MM.1S (cell line): ENCODE results near the gene ULK1.
"Not testable (repeated sequence)": the region's sequence is repeated elsewhere in the genome, so short reads cannot be mapped to it uniquely, and the experiment has no call there.

ENCODE experiments used
- DNase-seq: peaks from one replicate; pipeline ENCODE4 v3.0.0-alpha.2; 2015
- H2AFZ ChIP-seq: fragments of 300-600 bp; sonication (generic); 2 replicates; pipeline ENCODE4 v1.6.0; 2016; ENCODE audit warnings: antibody characterized with exemption, low read length
- H3F3A ChIP-seq: fragments of 300-600 bp; sonication (generic); 2 replicates; pipeline ENCODE4 v1.6.1; 2016; ENCODE audit warnings: mild to moderate bottlenecking, antibody characterized with exemption, low read length, moderate library complexity, mixed read lengths; ENCODE audit not compliant: insufficient read depth
- H3K27ac ChIP-seq: fragments of 300-600 bp; sonication (generic); 2 replicates; pipeline ENCODE4 v1.5.1; 2016; ENCODE audit warnings: mild to moderate bottlenecking, low read length
- H3K27me3 ChIP-seq: fragments of 300-600 bp; sonication (generic); replicated peaks from 2 replicates; pipeline ENCODE4 v1.6.0; 2016; ENCODE audit warnings: low read length; ENCODE audit not compliant: insufficient read depth
- H3K36me3 ChIP-seq: fragments of 300-600 bp; sonication (generic); replicated peaks from 2 replicates; pipeline ENCODE4 v1.6.1; 2016; ENCODE audit warnings: mild to moderate bottlenecking, low read length, mixed read lengths; ENCODE audit not compliant: insufficient read depth
- H3K4me1 ChIP-seq: fragments of 300-600 bp; sonication (generic); 2 replicates; pipeline ENCODE4 v1.6.1; 2016; ENCODE audit warnings: low read length, mixed read lengths
- H3K4me2 ChIP-seq: fragments of 300-600 bp; sonication (generic); 2 replicates; pipeline ENCODE4 v1.6.0; 2016; ENCODE audit warnings: low read depth, low read length
- H3K4me3 ChIP-seq: fragments of 300-600 bp; sonication (generic); 2 replicates; pipeline ENCODE4 v1.5.1; 2016; ENCODE audit warnings: low read length, mixed read lengths
- H3K79me2 ChIP-seq: fragments of 300-600 bp; sonication (generic); 2 replicates; pipeline ENCODE4 v1.6.1; 2016; ENCODE audit warnings: mixed run types, low read length, mixed read lengths
- H3K9ac ChIP-seq: fragments of 300-600 bp; sonication (generic); 2 replicates; pipeline ENCODE4 v1.6.1; 2016; ENCODE audit warnings: low read length, mixed read lengths
- H3K9me2 ChIP-seq: fragments of 300-600 bp; sonication (generic); replicated peaks from 2 replicates; pipeline ENCODE4 v1.6.1; 2016; ENCODE audit warnings: mild to moderate bottlenecking, low read length, mixed read lengths; ENCODE audit not compliant: insufficient read depth
- H3K9me3 ChIP-seq: fragments of 300-600 bp; sonication (generic); replicated peaks from 2 replicates; pipeline ENCODE4 v1.6.1; 2016; ENCODE audit warnings: mild to moderate bottlenecking, low read length, mixed read lengths; ENCODE audit not compliant: insufficient read depth
- H4K20me1 ChIP-seq: fragments of 300-600 bp; sonication (generic); 2 replicates; pipeline ENCODE4 v1.6.1; 2016; ENCODE audit warnings: mild to moderate bottlenecking, low read length, moderate library complexity, mixed read lengths; ENCODE audit not compliant: insufficient read depth
- EZH2 ChIP-seq: fragments of 300-600 bp; sonication (generic); optimal IDR thresholded peaks from 2 replicates; pipeline ENCODE3; 2017; ENCODE audit warnings: low read depth, mild to moderate bottlenecking, antibody characterized with exemption, low read length, mixed read lengths
- EZH2phosphoT487 ChIP-seq: fragments of 300-600 bp; sonication (generic); IDR thresholded peaks from 2 replicates; pipeline ENCODE4 v1.6.1; 2018; ENCODE audit warnings: antibody characterized with exemption, low read length
- TF ChIP-seq, protein P1 (sequence below): fragments of 300-600 bp; sonication (generic); IDR thresholded peaks from 2 replicates; pipeline ENCODE4 v1.5.1; 2016; ENCODE audit warnings: antibody characterized with exemption, low read length, mixed read lengths

ULK1 gene

DNA sequence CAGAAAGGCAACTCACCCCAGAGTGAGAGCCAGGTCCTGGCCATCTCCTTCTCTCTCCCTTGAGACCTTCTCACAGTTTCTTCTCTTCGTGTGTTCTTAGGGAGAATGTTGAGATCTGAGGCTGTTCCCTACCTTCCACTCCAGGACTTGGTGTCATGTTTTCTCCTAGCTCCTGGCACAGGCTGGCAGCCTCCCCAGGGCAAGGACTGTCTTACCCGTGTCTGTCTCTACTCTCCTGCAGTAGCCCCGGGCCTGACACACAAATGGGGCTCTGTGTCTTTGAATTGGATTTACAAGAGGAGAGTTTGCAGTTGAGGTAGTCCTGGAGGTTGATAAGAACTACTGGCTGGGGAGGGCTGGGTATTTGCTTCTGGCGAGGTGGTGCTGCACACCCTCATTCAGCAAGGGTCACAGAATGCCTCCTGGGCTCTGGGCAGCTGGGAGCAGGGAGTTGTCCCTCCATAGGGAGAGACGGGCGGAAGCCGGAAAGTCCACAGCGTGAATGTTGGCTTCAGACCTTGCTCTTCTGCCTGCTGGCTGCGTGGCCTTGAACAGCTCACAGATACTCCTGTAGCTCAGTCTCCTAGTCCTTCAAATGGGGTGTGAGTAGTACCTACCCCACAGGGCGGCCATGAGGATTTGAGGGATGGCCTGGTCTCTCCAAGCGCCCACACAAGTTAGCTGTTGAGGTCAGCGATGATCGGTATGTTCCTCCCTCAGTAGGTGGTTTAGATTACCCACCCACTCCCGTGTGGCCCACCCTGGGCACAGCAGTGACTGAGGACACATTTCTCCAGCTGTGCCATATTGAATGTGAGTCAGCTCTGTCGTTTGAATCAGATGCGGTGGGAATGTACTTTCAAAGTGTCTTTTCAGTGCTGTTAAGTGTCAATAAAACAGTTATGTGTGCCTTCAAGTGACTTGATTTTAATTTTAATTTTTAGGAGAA lies 65.5 kb downstream of the ULK1 start:
- H3K4me3 ChIP-seq, result no peak overlapping the region
- H3K9me3 ChIP-seq, result no peaks in the 10 kb centered on the region
- no peak overlapping the region for H3K9ac ChIP-seq
- H2AFZ ChIP-seq, result no peak overlapping the region
- H4K20me1 ChIP-seq, result no peaks in the 10 kb centered on the region
- no peaks in the 10 kb centered on the region for H3K36me3 ChIP-seq
- H3F3A ChIP-seq, result no peaks in the 10 kb centered on the region
- no peaks in the 10 kb centered on the region for H3K9me2 ChIP-seq
- H3K4me1 ChIP-seq, result no peaks in the 10 kb centered on the region
- H3K27ac ChIP-seq, result no peak overlapping the region
- TF ChIP-seq EZH2phosphoT487, result no peak
- TF ChIP-seq, protein P1, sequence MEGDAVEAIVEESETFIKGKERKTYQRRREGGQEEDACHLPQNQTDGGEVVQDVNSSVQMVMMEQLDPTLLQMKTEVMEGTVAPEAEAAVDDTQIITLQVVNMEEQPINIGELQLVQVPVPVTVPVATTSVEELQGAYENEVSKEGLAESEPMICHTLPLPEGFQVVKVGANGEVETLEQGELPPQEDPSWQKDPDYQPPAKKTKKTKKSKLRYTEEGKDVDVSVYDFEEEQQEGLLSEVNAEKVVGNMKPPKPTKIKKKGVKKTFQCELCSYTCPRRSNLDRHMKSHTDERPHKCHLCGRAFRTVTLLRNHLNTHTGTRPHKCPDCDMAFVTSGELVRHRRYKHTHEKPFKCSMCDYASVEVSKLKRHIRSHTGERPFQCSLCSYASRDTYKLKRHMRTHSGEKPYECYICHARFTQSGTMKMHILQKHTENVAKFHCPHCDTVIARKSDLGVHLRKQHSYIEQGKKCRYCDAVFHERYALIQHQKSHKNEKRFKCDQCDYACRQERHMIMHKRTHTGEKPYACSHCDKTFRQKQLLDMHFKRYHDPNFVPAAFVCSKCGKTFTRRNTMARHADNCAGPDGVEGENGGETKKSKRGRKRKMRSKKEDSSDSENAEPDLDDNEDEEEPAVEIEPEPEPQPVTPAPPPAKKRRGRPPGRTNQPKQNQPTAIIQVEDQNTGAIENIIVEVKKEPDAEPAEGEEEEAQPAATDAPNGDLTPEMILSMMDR, result no peak
- TF ChIP-seq EZH2, result no peak
- no peaks in the 10 kb centered on the region for H3K27me3 ChIP-seq
- peaks cover 70% of the 10 kb centered on the region for H3K79me2 ChIP-seq
- H3K4me2 ChIP-seq, result no peak overlapping the region
- no peak for DNase-seq

DNA sequence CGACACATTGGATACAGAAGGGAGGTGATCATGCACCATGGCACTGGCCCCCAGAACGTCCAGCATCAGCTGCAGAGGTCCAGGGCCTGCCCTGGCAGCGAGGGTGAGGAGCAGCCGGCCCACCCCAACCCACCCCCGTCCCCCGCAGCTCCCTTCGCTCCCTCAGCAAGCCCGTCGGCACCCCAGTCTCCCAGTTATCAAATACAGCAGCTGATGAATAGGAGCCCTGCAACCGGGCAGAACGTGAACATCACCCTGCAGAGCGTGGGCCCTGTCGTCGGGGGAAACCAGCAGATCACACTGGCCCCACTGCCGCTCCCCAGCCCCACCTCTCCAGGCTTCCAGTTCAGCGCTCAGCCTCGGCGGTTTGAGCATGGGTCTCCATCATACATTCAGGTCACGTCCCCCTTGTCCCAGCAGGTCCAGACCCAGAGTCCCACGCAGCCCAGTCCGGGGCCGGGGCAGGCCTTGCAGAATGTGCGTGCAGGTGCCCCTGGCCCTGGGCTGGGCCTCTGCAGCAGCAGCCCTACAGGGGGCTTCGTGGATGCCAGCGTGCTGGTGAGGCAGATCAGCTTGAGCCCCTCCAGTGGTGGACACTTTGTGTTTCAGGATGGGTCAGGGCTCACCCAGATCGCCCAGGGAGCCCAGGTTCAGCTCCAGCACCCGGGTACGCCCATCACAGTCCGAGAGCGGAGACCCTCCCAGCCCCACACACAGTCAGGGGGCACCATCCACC lies 66.3 kb downstream of the ULK1 start:
- H3K79me2 ChIP-seq, result peaks cover 71% of the 10 kb centered on the region
- H3K4me3 ChIP-seq, H4K20me1 ChIP-seq, H3K36me3 ChIP-seq, H3K9me3 ChIP-seq, H3K9ac ChIP-seq, H3K27me3 ChIP-seq, H3K4me2 ChIP-seq, H3K27ac ChIP-seq, H2AFZ ChIP-seq, H3F3A ChIP-seq, H3K4me1 ChIP-seq, DNase-seq, H3K9me2 ChIP-seq: not testable (repeated sequence)

- H2AFZ ChIP-seq, H3K36me3 ChIP-seq, H3K4me1 ChIP-seq, H3K27me3 ChIP-seq, H3K27ac ChIP-seq, H3K4me2 ChIP-seq, DNase-seq, H4K20me1 ChIP-seq, H3K9me3 ChIP-seq, H3K4me3 ChIP-seq, H3F3A ChIP-seq, H3K9ac ChIP-seq, H3K9me2 ChIP-seq: not testable (repeated sequence)
- H3K79me2 ChIP-seq, result peaks cover 71% of the 10 kb centered on the region
These were observed 66.9 kb downstream of the ULK1 start for GRCh38 chr12:131961328-131961727.

GRCh38 chr12:131962069-131962468 lies 67.6 kb downstream of the ULK1 start:
- no peak for DNase-seq
- Histone ChIP-seq H3K9ac (no peak overlapping the region), H3K4me1 (no peaks in the 10 kb centered on the region), H3K4me3 (no peak overlapping the region), H3K79me2 (peaks cover 66% of the 10 kb centered on the region), H3K27me3 (no peaks in the 10 kb centered on the region), H3K4me2 (no peak overlapping the region), H3K36me3 (no peaks in the 10 kb centered on the region), H3K27ac (no peak overlapping the region), H4K20me1 (no peaks in the 10 kb centered on the region), H3K9me2 (no peaks in the 10 kb centered on the region), H3K9me3 (no peaks in the 10 kb centered on the region), H3F3A (no peaks in the 10 kb centered on the region), H2AFZ (no peak overlapping the region)
- TF ChIP-seq, protein P1, result no peak
- TF ChIP-seq EZH2phosphoT487 (no peak), EZH2 (no peak)
